Natural killer cell (primary cell): ENCODE measurements around the gene MAPKAP1. TPM values are rescaled to one million over a fixed set of nuclear protein-coding genes. Genes with fewer than 3 reads are reported as not detected.

ENCODE experiments used
- ATAC-seq, 3 donors: fragments of 150-1000 bp in 2 of 3; fragments of 200-7000 bp in 1 of 3; cut with Tn5 transposase; 1 replicate in 1 of 3; 2 replicates in 2 of 3; pipeline ENCODE4 v1.10.0; 2021; ENCODE audit warnings: mild to moderate bottlenecking in 2 of 3, moderate library complexity in 2 of 3
- DNase-seq, 2 donors: peaks; one replicate each; pipeline versions ENCODE4 v3.0.0 to v3.0.0-alpha.2; 2013 to 2021; ENCODE audit warnings: mixed read lengths in 1 of 2
- H3K27ac ChIP-seq: one replicate; pipeline ENCODE4 v1.5.1; 2013; ENCODE audit warnings: mild to moderate bottlenecking, low read length
- H3K27me3 ChIP-seq: one replicate; pipeline ENCODE4 v1.6.1; 2013; ENCODE audit warnings: low read length; ENCODE audit not compliant: control insufficient read depth, insufficient read depth
- H3K36me3 ChIP-seq: one replicate; pipeline ENCODE4 v1.6.1; 2013; ENCODE audit warnings: low read length; ENCODE audit not compliant: control insufficient read depth, insufficient read depth
- H3K4me1 ChIP-seq: one replicate; pipeline ENCODE4 v1.6.1; 2013; ENCODE audit warnings: low read length; ENCODE audit not compliant: control insufficient read depth, insufficient read depth
- H3K4me3 ChIP-seq: one replicate; pipeline ENCODE4 v1.5.1; 2013; ENCODE audit warnings: low read length
- H3K9me3 ChIP-seq: one replicate; pipeline ENCODE4 v1.6.1; 2013; ENCODE audit warnings: low read length; ENCODE audit not compliant: control insufficient read depth, insufficient read depth
- H3K27ac Mint-ChIP-seq, 2 donors: one replicate each; pipeline ENCODE4 v1.8.0; 2022; ENCODE audit warnings: mild to moderate bottlenecking in 2 of 2, mixed read lengths in 2 of 2, moderate library complexity in 1 of 2
- H3K27me3 Mint-ChIP-seq, 2 donors: one replicate each; pipeline ENCODE4 v1.8.0; 2022; ENCODE audit warnings: low read depth in 2 of 2, mixed read lengths in 2 of 2
- H3K36me3 Mint-ChIP-seq: one replicate; pipeline ENCODE4 v1.8.0; 2022; ENCODE audit warnings: mixed read lengths
- H3K4me1 Mint-ChIP-seq, 2 donors: one replicate each; pipeline ENCODE4 v1.8.0; 2022; ENCODE audit warnings: mixed read lengths in 2 of 2
- H3K4me3 Mint-ChIP-seq: one replicate; pipeline ENCODE4 v1.8.0; 2022; ENCODE audit warnings: mild to moderate bottlenecking, moderate library complexity, mixed read lengths
- H3K9me3 Mint-ChIP-seq, 2 donors: one replicate each; pipeline ENCODE4 v1.8.0; 2022; ENCODE audit warnings: mixed read lengths in 2 of 2
- CTCF ChIP-seq: fragments of 200-600 bp; IDR thresholded peaks from one replicate; pipeline ENCODE4 v1.8.0; 2022; ENCODE audit warnings: antibody characterized with exemption
- WGBS: methylation state at CpG from one replicate; pipeline ENCODE4 v1.1.7; 2013; ENCODE audit warnings: missing lambda C conversion rate; ENCODE audit not compliant: insufficient coverage; 5-methylcytosine and 5-hydroxymethylcytosine counted together
- intact Hi-C: fragments of 100-400 bp; cut with micrococcal nuclease; formaldehyde crosslinking; loops from one replicate; pipeline ENCODE4 v1.14.2; 2022
- total RNA-seq, 4 donors: library from RNA; stranded (reverse); fragments of 120-200 nt in 1 of 4; gene quantifications; one replicate each; pipeline versions ENCODE4 v1.2.3 to v1.2.4, GENCODE V29; 2013 to 2022

The MAPKAP1 gene
- total RNA-seq, 3 donors from 2014 or later (not counting 1 experiment from before 2014, with no cell fraction given), result 51.1 to 73.0 (median 58.8) TPM

GRCh38 chr9:125425170-125425897 lies 281.7 kb downstream of the MAPKAP1 start:
- H3K36me3 ChIP-seq, result no peaks in the 10 kb centered on the region
- Mint-ChIP-seq H3K27ac (no peak overlapping the region), H3K9me3 (no peaks in the 10 kb centered on the region), H3K4me3 (no peak overlapping the region), H3K4me1 (no peaks in the 10 kb centered on the region), H3K27me3 (no peaks in the 10 kb centered on the region), H3K36me3 (no peaks in the 10 kb centered on the region)
- 94% methylated on average over 19 of the region's 19 CpGs for WGBS
- ATAC-seq, result no peak
- no peak for TF ChIP-seq CTCF
- H3K27ac ChIP-seq, result no peak overlapping the region
- no peak for DNase-seq
- intact Hi-C loops, result no loop called here
- no peaks in the 10 kb centered on the region for H3K9me3 ChIP-seq
- H3K4me1 ChIP-seq, result no peaks in the 10 kb centered on the region
- H3K27me3 ChIP-seq, result no peaks in the 10 kb centered on the region
- H3K4me3 ChIP-seq, result no peak overlapping the region

DNA sequence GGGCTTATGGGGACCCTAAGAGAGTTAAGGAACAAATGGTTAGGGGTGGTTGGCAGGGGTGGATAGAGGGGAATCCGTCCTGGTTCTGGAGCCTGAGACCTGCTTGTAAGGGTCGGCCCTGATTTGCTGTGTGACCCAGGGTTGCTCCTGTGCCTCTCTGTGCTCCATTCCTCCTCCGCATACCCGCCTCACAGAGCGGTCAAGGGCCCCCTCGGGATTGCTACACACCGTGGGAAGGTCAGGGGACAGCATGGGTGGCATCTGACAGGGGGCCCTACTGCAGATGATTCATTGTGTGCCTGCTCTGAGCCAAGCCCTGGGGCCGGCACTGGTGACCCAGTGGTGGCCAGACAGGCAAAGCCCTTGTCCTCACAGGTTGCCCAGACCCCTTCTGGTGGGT lies 283.0 kb downstream of the MAPKAP1 start:
- H3K27ac Mint-ChIP-seq, result no peak overlapping the region
- no peaks in the 10 kb centered on the region for H3K36me3 Mint-ChIP-seq
- intact Hi-C loops, result no loop called here
- no peaks in the 10 kb centered on the region for H3K9me3 Mint-ChIP-seq
- Histone ChIP-seq H3K36me3 (no peaks in the 10 kb centered on the region), H3K9me3 (no peaks in the 10 kb centered on the region), H3K4me1 (no peaks in the 10 kb centered on the region), H3K27ac (no peak overlapping the region), H3K4me3 (no peak overlapping the region), H3K27me3 (no peaks in the 10 kb centered on the region)
- DNase-seq (no peak), ATAC-seq (no peak)
- no peak for TF ChIP-seq CTCF
- no peak overlapping the region for H3K4me3 Mint-ChIP-seq
- no peaks in the 10 kb centered on the region for H3K27me3 Mint-ChIP-seq
- WGBS, result 88% methylated on average over 8 of the region's 8 CpGs
- no peaks in the 10 kb centered on the region for H3K4me1 Mint-ChIP-seq

DNA sequence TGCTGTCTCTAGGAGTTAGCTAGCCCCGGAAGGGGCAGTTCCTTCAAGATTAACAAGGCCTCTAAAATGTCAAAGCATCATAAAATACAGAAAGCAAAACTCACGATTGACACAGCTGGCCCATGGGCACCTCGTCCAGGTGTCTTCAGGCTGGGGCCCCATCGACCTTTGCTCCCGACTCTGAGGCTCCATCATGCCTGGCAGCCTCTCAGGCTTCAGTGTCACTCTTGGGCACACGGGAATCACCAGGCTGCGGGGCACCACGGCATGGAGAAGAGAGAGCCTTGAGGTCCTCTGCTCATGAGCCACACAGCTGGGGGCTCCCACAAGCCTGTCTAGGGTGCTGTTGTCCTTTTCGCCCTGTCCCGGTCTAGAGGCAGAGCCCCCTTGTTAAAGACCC lies 284.2 kb downstream of the MAPKAP1 start:
- no peaks in the 10 kb centered on the region for H3K4me1 Mint-ChIP-seq

More for the DNA sequence above, 284.2 kb downstream of the MAPKAP1 start:
- ATAC-seq (no peak), DNase-seq (no peak)
- H3K4me3 ChIP-seq, result no peak overlapping the region
- H3K4me3 Mint-ChIP-seq, result no peak overlapping the region
- H3K27ac ChIP-seq, result no peak overlapping the region
- no peaks in the 10 kb centered on the region for H3K27me3 ChIP-seq
- H3K4me1 ChIP-seq, result no peaks in the 10 kb centered on the region
- no peaks in the 10 kb centered on the region for H3K27me3 Mint-ChIP-seq
- no peaks in the 10 kb centered on the region for H3K9me3 Mint-ChIP-seq
- intact Hi-C loops, result no loop called here
- H3K9me3 ChIP-seq, result no peaks in the 10 kb centered on the region
- H3K36me3 ChIP-seq, result no peaks in the 10 kb centered on the region
- 88% methylated on average over 10 of the region's 10 CpGs for WGBS
- no peak overlapping the region for H3K27ac Mint-ChIP-seq
- H3K36me3 Mint-ChIP-seq, result no peaks in the 10 kb centered on the region
- no peak for TF ChIP-seq CTCF
